NT2/D1 (cell line): Measurements from ENCODE around the gene HSD17B4.
"Not testable (repeated sequence)": the region's sequence is repeated elsewhere in the genome, so short reads cannot be mapped to it uniquely, and the experiment has no call there.

Experiments
- DNase-seq: peaks from one replicate; pipeline ENCODE4 v3.0.0-alpha.2; 2011; ENCODE audit warnings: low read depth, low spot score
- H3K27me3 ChIP-seq: 2 replicates; pipeline ENCODE4 v1.6.0; 2011; ENCODE audit warnings: mild to moderate bottlenecking; ENCODE audit not compliant: insufficient read length, insufficient read depth
- H3K36me3 ChIP-seq: 2 replicates; pipeline ENCODE4 v1.6.1; 2011; ENCODE audit warnings: mild to moderate bottlenecking, low read length, mixed read lengths; ENCODE audit not compliant: insufficient read depth, insufficient read length
- H3K4me1 ChIP-seq: 2 replicates; pipeline ENCODE4 v1.5.1; 2011; ENCODE audit not compliant: insufficient read depth, insufficient read length
- H3K4me3 ChIP-seq: 2 replicates; pipeline ENCODE4 v1.5.1; 2011; ENCODE audit warnings: low read depth; ENCODE audit not compliant: insufficient read length
- H3K9ac ChIP-seq: 2 replicates; pipeline ENCODE4 v1.6.0; 2011; ENCODE audit warnings: low read depth; ENCODE audit not compliant: insufficient read length
- H3K9me3 ChIP-seq: 2 replicates; pipeline ENCODE4 v1.5.1; 2011; ENCODE audit warnings: mild to moderate bottlenecking, low read length; ENCODE audit not compliant: insufficient read depth
- SUZ12 ChIP-seq: IDR thresholded peaks from 2 replicates; pipeline ENCODE4 v1.6.1; 2011; ENCODE audit not compliant: insufficient read length, insufficient read depth; ENCODE audit errors: extremely low read depth
- YY1 ChIP-seq: IDR thresholded peaks from 2 replicates; pipeline ENCODE4 v1.6.1; 2011; ENCODE audit not compliant: insufficient read length, insufficient read depth
- ZNF274 ChIP-seq: IDR thresholded peaks from 2 replicates; pipeline ENCODE4 v1.6.1; 2011; ENCODE audit warnings: mild to moderate bottlenecking, low read depth, low read length

Gene HSD17B4

DNA sequence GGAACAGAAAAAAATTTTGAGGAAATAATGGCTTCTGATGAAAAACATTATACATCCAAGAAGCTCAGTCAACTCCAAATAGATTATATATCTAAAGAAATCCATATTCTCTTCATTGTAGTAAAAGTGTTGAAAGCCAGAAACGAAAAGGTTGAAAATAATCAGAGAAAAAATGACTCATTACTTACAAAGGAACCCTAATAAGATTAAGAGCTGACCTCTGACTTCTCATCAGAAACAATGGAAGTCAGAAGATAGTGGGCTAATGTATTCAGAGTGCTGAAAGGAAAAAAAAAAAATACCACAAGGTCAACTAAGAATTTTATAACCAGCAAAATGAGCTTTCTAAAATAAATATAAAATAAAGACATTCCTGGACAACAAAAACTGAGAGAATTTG lies 60.0 kb downstream of the HSD17B4 start:
- TF ChIP-seq SUZ12 = no peak
- TF ChIP-seq YY1 = no peak
- no peak for TF ChIP-seq ZNF274
- H3K9me3 ChIP-seq = peaks cover 5% of the 10 kb centered on the region; the same call in 1 of the 2 replicates
- no peak for DNase-seq
- H3K36me3 ChIP-seq = peaks cover 16% of the 10 kb centered on the region
- no peak overlapping the region for H3K4me3 ChIP-seq
- H3K4me1 ChIP-seq = no peaks in the 10 kb centered on the region
- H3K9ac ChIP-seq = no peak overlapping the region
- no peaks in the 10 kb centered on the region for H3K27me3 ChIP-seq

DNA sequence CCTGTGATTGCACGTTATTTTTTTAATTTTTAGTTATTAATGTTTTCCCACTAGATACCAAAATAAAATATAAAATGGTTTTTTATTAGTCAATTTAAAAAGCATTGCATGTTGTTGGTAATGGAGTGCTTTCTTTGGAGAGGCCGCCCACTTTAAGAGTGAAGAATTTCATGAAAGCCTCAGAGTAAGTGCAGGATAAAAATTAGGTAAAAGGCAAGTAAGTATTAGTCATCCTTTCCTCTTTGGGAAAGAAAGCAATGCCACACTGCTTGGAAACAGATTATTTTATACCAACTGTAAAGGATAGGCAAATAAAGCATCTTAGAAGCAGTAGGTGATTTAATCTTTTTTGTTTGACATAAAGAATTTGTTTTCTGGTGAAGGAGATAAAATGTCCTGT lies 62.9 kb downstream of the HSD17B4 start:
- no peaks in the 10 kb centered on the region for H3K4me1 ChIP-seq
- H3K27me3 ChIP-seq = no peaks in the 10 kb centered on the region
- H3K36me3 ChIP-seq = peaks cover 17% of the 10 kb centered on the region
- peaks cover 5% of the 10 kb centered on the region; the same call in 1 of the 2 replicates for H3K9me3 ChIP-seq
- no peak overlapping the region for H3K9ac ChIP-seq
- no peak for DNase-seq
- TF ChIP-seq YY1 = no peak
- TF ChIP-seq SUZ12 = no peak
- no peak for TF ChIP-seq ZNF274
- no peak overlapping the region for H3K4me3 ChIP-seq

DNA sequence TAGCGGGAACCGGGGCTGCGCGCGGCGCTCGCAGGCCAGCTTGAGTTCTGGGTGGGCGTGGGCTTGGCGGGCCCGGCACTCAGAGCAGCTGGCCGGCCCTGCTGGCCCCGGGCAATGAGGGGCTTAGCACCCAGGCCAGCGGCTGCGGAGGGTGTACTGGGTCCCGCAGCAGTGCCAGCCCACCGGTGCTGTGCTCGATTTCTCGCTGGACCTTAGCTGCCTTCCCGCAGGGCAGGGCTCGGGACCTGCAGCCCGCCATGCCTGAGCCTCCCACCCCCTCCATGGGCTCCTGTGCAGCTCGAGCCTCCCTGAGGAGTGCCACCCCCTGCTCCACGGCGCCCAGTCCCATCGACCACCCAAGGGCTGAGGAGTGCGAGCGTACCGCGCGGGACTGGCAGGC lies 64.8 kb downstream of the HSD17B4 start:
- not testable (repeated sequence) for H3K4me1 ChIP-seq, DNase-seq, H3K27me3 ChIP-seq, H3K4me3 ChIP-seq, H3K36me3 ChIP-seq, H3K9me3 ChIP-seq, H3K9ac ChIP-seq

DNA sequence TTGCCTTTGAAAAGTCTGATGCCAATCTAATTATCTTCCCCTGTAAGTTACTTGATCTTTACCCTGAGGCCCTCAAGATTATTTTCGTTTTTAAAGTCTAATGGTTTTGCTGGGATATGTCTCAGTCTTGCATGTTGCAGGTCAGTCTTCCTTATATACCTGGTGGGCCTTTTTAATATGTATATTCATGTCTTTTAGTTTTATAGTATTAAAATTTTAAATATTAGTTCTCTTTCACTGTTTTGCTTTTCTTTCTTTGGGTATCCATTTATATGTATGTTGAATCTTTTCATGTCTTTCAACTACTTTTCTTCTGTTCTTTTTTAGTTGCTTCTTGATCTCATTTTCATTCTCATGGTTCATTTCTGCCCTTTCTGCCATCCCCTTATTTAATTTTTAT lies 68.9 kb downstream of the HSD17B4 start:
- Histone ChIP-seq H3K36me3 (peaks cover 8% of the 10 kb centered on the region), H3K4me3 (no peak overlapping the region), H3K9me3 (no peaks in the 10 kb centered on the region), H3K27me3 (no peaks in the 10 kb centered on the region), H3K9ac (no peak overlapping the region), H3K4me1 (no peaks in the 10 kb centered on the region)
- TF ChIP-seq YY1 (no peak), SUZ12 (no peak), ZNF274 (no peak)
- no peak for DNase-seq

DNA sequence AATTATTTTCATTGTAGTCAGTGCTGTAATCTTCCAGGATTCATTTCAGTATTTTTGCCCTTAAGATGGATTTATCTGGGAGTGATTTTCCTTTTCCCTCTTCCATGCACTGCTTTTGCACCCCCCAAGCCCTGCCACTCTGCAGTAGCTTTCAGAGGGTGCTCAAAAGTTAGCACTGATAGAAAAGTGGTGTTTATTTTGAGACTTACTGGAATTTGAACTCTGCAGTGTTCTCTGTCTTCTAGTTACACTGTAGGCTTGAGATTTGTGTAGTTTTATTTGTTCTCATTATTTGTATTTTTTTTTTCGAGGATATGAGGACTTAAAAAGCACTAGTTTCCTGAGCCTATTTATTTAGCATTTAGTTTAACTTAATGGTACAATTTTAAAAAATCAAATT lies 70.5 kb downstream of the HSD17B4 start:
- no peak for TF ChIP-seq SUZ12
- no peak for TF ChIP-seq ZNF274
- no peak for TF ChIP-seq YY1
- DNase-seq = no peak

DNA sequence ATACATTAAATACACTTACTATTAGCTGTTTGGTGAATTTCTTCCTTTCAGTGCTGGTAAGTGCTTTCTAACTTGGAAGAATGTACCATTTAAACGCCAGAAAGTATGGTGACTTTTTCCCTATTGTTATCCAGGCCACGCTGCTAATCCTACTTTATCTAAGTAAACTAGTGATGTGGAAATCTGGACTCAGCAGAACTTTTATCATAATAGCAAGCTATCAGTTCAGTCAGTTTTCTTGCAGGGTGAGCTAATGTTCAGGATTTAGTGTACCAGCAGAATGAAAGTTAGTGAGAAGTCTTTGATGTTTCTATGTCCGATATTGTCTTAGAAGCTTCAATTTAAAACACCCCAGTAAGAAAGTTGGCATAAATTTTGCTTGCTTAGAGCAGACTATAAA lies 72.2 kb downstream of the HSD17B4 start:
- Histone ChIP-seq H3K36me3 (peaks cover 9% of the 10 kb centered on the region), H3K9ac (no peak overlapping the region), H3K27me3 (no peaks in the 10 kb centered on the region), H3K9me3 (no peaks in the 10 kb centered on the region), H3K4me1 (no peaks in the 10 kb centered on the region), H3K4me3 (no peak overlapping the region)
- DNase-seq = no peak
- TF ChIP-seq YY1 = no peak
- TF ChIP-seq SUZ12 = no peak
- TF ChIP-seq ZNF274 = no peak

More for the DNA sequence above, 70.5 kb downstream of the HSD17B4 start:
- H3K9ac ChIP-seq = no peak overlapping the region
- no peaks in the 10 kb centered on the region for H3K9me3 ChIP-seq
- no peaks in the 10 kb centered on the region for H3K4me1 ChIP-seq
- H3K36me3 ChIP-seq = peaks cover 13% of the 10 kb centered on the region
- H3K4me3 ChIP-seq = no peak overlapping the region
- no peaks in the 10 kb centered on the region for H3K27me3 ChIP-seq

DNA sequence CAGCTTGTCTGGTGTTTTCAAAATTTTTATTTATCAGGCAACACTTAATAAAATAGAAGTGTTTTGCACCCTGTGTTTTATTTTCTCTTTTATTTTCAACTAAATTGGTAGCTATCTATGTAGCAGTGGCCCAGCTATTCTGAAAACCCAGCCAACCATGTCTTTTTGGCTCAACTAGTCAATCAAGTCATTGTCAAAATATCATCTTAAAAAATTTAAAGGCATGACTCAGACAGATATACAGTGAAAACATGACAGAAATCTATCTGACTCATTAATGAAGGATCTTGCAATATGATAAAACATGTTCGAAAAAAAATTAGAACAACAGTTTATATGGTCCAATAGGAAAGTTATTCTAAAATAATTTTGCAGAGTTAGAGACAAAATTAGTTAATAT lies 75.1 kb downstream of the HSD17B4 start:
- DNase-seq = no peak
- Histone ChIP-seq H3K27me3 (no peaks in the 10 kb centered on the region), H3K4me3 (no peak overlapping the region), H3K9me3 (no peaks in the 10 kb centered on the region), H3K4me1 (no peaks in the 10 kb centered on the region), H3K9ac (no peak overlapping the region), H3K36me3 (peaks cover 12% of the 10 kb centered on the region)
- no peak for TF ChIP-seq SUZ12
- TF ChIP-seq YY1 = no peak
- no peak for TF ChIP-seq ZNF274

DNA sequence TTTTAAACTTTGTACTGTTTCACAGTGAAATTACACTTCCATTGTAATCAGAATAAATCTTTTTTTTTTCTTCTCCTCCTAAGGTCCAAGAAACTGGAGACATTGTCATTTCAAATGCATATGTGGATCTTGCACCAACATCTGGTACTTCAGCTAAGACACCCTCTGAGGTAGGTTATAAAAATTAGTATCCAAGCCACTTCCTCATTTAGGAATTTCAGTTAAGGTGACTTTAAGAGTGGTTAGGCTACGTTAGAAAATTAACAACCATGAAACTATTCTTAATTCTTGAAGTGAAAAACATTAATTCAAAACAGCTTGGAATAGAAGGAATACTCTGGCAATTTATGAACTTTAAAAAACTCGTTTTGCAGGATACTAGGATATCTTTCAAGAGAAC lies 77.5 kb downstream of the HSD17B4 start:
- Histone ChIP-seq H3K36me3 (peaks cover 14% of the 10 kb centered on the region), H3K9ac (no peak overlapping the region), H3K9me3 (no peaks in the 10 kb centered on the region), H3K27me3 (no peaks in the 10 kb centered on the region), H3K4me3 (no peak overlapping the region), H3K4me1 (no peaks in the 10 kb centered on the region)
- no peak for TF ChIP-seq YY1
- no peak for TF ChIP-seq ZNF274
- no peak for TF ChIP-seq SUZ12
- DNase-seq = no peak
